LoVo (cell line): ENCODE results near the gene ENKD1.

ENCODE experiments used
- DNase-seq: peaks from one replicate; pipeline ENCODE4 v3.0.0-alpha.2; 2016; ENCODE audit warnings: low spot score

The ENKD1 gene

GRCh38 chr16:67663877-67664222 lies 2.7 kb downstream of the ENKD1 start:
- no peak for DNase-seq

GRCh38 chr16:67663151-67663876 lies 3.2 kb downstream of the ENKD1 start:
- DNase-seq = no peak

GRCh38 chr16:67662653-67663010 lies 3.9 kb downstream of the ENKD1 start:
- DNase-seq = no peak

- no peak for DNase-seq
Observed at GRCh38 chr16:67661886-67662652, 4.5 kb downstream of the ENKD1 start.

GRCh38 chr16:67661101-67661761 lies 5.3 kb downstream of the ENKD1 start:
- no peak for DNase-seq

GRCh38 chr16:67660564-67661028 lies 6.0 kb downstream of the ENKD1 start, which contains the start of gene PARD6A:
TSS of gene PARD6A (plus strand) at chr16:67660960. CDS start at chr16:67661039, 79 bp downstream.
- peak; percentile 95 for DNase-seq

- DNase-seq = peak; percentile 90
Observed at GRCh38 chr16:67659675-67660563, 6.6 kb downstream of the ENKD1 start, which contains the start of gene ACD. TSS of gene ACD (minus strand) at chr16:67660260. CDS start at chr16:67660220, 40 bp downstream.

- DNase-seq = no peak
Observed at GRCh38 chr16:67658849-67659674, 7.5 kb downstream of the ENKD1 start.

- DNase-seq = no peak
Observed at GRCh38 chr16:67657751-67658518, 8.6 kb downstream of the ENKD1 start.

GRCh38 chr16:67657017-67657608 lies 9.4 kb downstream of the ENKD1 start:
- no peak for DNase-seq

- no peak for DNase-seq
Observed at GRCh38 chr16:67656344-67657016, 10.1 kb downstream of the ENKD1 start.

GRCh38 chr16:67655363-67655762 lies 11.2 kb downstream of the ENKD1 start:
- no peak for DNase-seq

GRCh38 chr16:67654403-67654911 lies 12.1 kb downstream of the ENKD1 start:
- no peak for DNase-seq

GRCh38 chr16:67653789-67654402 lies 12.7 kb downstream of the ENKD1 start:
- no peak for DNase-seq

- no peak for DNase-seq
Observed at GRCh38 chr16:67653128-67653788, 13.3 kb downstream of the ENKD1 start.

GRCh38 chr16:67652578-67653127 lies 13.9 kb downstream of the ENKD1 start:
- DNase-seq = peak; percentile 58

GRCh38 chr16:67651847-67652246 lies 14.7 kb downstream of the ENKD1 start:
- DNase-seq = no peak

- DNase-seq = no peak
Observed at GRCh38 chr16:67651039-67651438, 15.5 kb downstream of the ENKD1 start.
